ENCODE data around the gene CHIT1.

- TF ChIP-seq CTCF (IDR thresholded peaks at IDR 0.05) (no peak), POLR2A (IDR thresholded peaks at IDR 0.05) (no peak), EP300 (IDR thresholded peaks at IDR 0.05) (no peak)
Observed at GRCh38 chr1:203189951-203190352, 39.5 kb downstream of the CHIT1 start.
